RWPE2 (cell line): Measurements from ENCODE around the gene SSX2IP.
"Not testable (repeated sequence)": the region's sequence is repeated elsewhere in the genome, so short reads cannot be mapped to it uniquely, and the experiment has no call there.

Experiments
- ATAC-seq: fragments of 200-7000 bp; cut with Tn5 transposase; 3 replicates; pipeline ENCODE4 v1.9.1; 2021; ENCODE audit warnings: low read depth
- DNase-seq: peaks from one replicate; pipeline ENCODE4 v3.0.0-alpha.2; 2020; ENCODE audit warnings: low spot score
- H3K27ac ChIP-seq: fragments of 450-650 bp; 2 replicates; pipeline ENCODE4 v1.5.1; 2017; ENCODE audit warnings: mild to moderate bottlenecking; ENCODE audit not compliant: poor library complexity, severe bottlenecking
- H3K27me3 ChIP-seq: fragments of 250-450 bp; sonication (Bioruptor Pico); 2 replicates; pipeline ENCODE4 v1.5.1; 2021; ENCODE audit warnings: mild to moderate bottlenecking, moderate library complexity; ENCODE audit not compliant: insufficient read depth, poor library complexity, severe bottlenecking
- H3K36me3 ChIP-seq: fragments of 250-450 bp; sonication (Bioruptor Pico); 2 replicates; pipeline ENCODE4 v1.5.1; 2020; ENCODE audit warnings: low read depth, mild to moderate bottlenecking, moderate library complexity
- H3K4me1 ChIP-seq: fragments of 250-450 bp; sonication (Bioruptor Pico); 2 replicates; pipeline ENCODE4 v1.5.1; 2021; ENCODE audit warnings: mild to moderate bottlenecking, moderate library complexity; ENCODE audit not compliant: insufficient read depth, poor library complexity, severe bottlenecking
- H3K4me3 ChIP-seq: fragments of 250-450 bp; sonication (Bioruptor Pico); 2 replicates; pipeline ENCODE4 v1.5.1; 2021; ENCODE audit warnings: mild to moderate bottlenecking, moderate library complexity; ENCODE audit not compliant: severe bottlenecking
- H3K9me3 ChIP-seq: fragments of 250-450 bp; sonication (Bioruptor Pico); 2 replicates; pipeline ENCODE4 v1.5.1; 2021; ENCODE audit warnings: mild to moderate bottlenecking, moderate library complexity; ENCODE audit not compliant: severe bottlenecking
- CTCF ChIP-seq: fragments of 450-650 bp; IDR thresholded peaks from one replicate; pipeline ENCODE4 v1.5.1; 2017; ENCODE audit warnings: mild to moderate bottlenecking, moderate library complexity; ENCODE audit not compliant: poor library complexity, severe bottlenecking

Gene SSX2IP

GRCh38 chr1:84724128-84724860 lies 34.0 kb upstream of the SSX2IP start:
- Histone ChIP-seq H3K36me3 (no peaks in the 10 kb centered on the region), H3K4me3 (no peak overlapping the region), H3K9me3 (no peaks in the 10 kb centered on the region), H3K27ac (no peak overlapping the region), H3K4me1 (peaks cover 11% of the 10 kb centered on the region), H3K27me3 (no peaks in the 10 kb centered on the region)
- TF ChIP-seq CTCF, result peak; percentile 23
- no peak for DNase-seq
- ATAC-seq, result no peak

DNA sequence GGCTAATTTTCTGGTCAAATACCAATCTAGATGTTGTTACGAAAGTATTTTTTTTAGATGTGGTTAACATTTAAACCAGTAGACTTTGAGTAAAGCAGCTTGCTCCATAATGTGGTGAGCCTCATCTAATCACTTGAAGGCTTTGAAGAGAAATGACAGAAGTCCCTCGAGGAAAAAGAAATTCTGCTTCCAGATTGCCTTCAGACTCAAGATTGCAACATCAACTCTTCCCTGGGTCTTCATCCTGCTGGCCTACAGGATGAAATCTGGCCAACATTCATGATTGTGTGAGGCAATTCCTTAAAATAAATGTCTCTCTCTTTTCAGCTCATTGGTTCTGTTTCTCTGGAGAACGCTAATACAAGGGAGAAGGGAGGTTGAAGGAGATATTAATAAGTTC lies 32.5 kb upstream of the SSX2IP start:
- H3K4me3 ChIP-seq, result no peak overlapping the region
- H3K27me3 ChIP-seq, result no peaks in the 10 kb centered on the region
- no peak for DNase-seq
- ATAC-seq, result no peak
- H3K27ac ChIP-seq, result no peak overlapping the region
- H3K4me1 ChIP-seq, result peaks cover 11% of the 10 kb centered on the region
- no peaks in the 10 kb centered on the region for H3K9me3 ChIP-seq
- no peak for TF ChIP-seq CTCF
- no peaks in the 10 kb centered on the region for H3K36me3 ChIP-seq

GRCh38 chr1:84721872-84722271 lies 31.6 kb upstream of the SSX2IP start:
- not testable (repeated sequence) for H3K9me3 ChIP-seq, H3K27ac ChIP-seq, DNase-seq, H3K27me3 ChIP-seq, H3K36me3 ChIP-seq, ATAC-seq, H3K4me3 ChIP-seq, H3K4me1 ChIP-seq

- Histone ChIP-seq H3K4me3 (no peak overlapping the region), H3K27me3 (no peaks in the 10 kb centered on the region), H3K36me3 (no peaks in the 10 kb centered on the region), H3K4me1 (no peaks in the 10 kb centered on the region), H3K9me3 (no peaks in the 10 kb centered on the region), H3K27ac (no peak overlapping the region)
- DNase-seq (no peak), ATAC-seq (peak; percentile 65; the same call in 2 of the 3 replicates)
- no peak for TF ChIP-seq CTCF
Measured at GRCh38 chr1:84721152-84721551, 30.9 kb upstream of the SSX2IP start.

GRCh38 chr1:84720221-84720780 lies 30.0 kb upstream of the SSX2IP start:
- Histone ChIP-seq H3K27ac (no peak overlapping the region), H3K27me3 (no peaks in the 10 kb centered on the region), H3K4me3 (no peak overlapping the region), H3K4me1 (no peaks in the 10 kb centered on the region), H3K36me3 (no peaks in the 10 kb centered on the region), H3K9me3 (no peaks in the 10 kb centered on the region)
- TF ChIP-seq CTCF, result no peak
- ATAC-seq, result no peak
- no peak for DNase-seq
